Hepatocyte (in vitro differentiated cells): ENCODE data around the gene PAN3. TPM values are rescaled to one million over a fixed set of nuclear protein-coding genes. Genes with fewer than 3 reads are reported as not detected.

Experiments used
- DNase-seq: peaks from one replicate; pipeline ENCODE4 v3.0.0-alpha.2; 2016; ENCODE audit warnings: low spot score
- H2AFZ ChIP-seq: fragments of 200-600 bp; sonication (generic); 2 replicates; pipeline ENCODE4 v1.6.0; 2016; ENCODE audit warnings: antibody characterized with exemption, mild to moderate bottlenecking
- H3K27ac ChIP-seq: fragments of 200-600 bp; sonication (generic); 2 replicates; pipeline ENCODE4 v1.5.1; 2016; ENCODE audit warnings: mild to moderate bottlenecking
- H3K27me3 ChIP-seq: fragments of 200-600 bp; sonication (generic); 2 replicates; pipeline ENCODE4 v1.6.1; 2016
- H3K36me3 ChIP-seq: fragments of 200-600 bp; sonication (generic); replicated peaks from 2 replicates; pipeline ENCODE4 v1.5.1; 2016; ENCODE audit warnings: low read depth; ENCODE audit not compliant: insufficient read depth
- H3K4me1 ChIP-seq: fragments of 200-600 bp; sonication (generic); 2 replicates; pipeline ENCODE4 v1.5.1; 2016; ENCODE audit warnings: mild to moderate bottlenecking, moderate library complexity; ENCODE audit not compliant: insufficient read depth
- H3K4me2 ChIP-seq: fragments of 200-600 bp; sonication (generic); 2 replicates; pipeline ENCODE4 v1.6.0; 2016
- H3K4me3 ChIP-seq: fragments of 200-600 bp; sonication (generic); 2 replicates; pipeline ENCODE4 v1.5.1; 2016; ENCODE audit warnings: mild to moderate bottlenecking
- H3K79me2 ChIP-seq: fragments of 200-600 bp; sonication (generic); 2 replicates; pipeline ENCODE4 v1.6.0; 2017; ENCODE audit warnings: mild to moderate bottlenecking
- H3K9me2 ChIP-seq: fragments of 200-600 bp; sonication (generic); replicated peaks from 2 replicates; pipeline ENCODE4 v1.6.0; 2017; ENCODE audit warnings: mild to moderate bottlenecking; ENCODE audit not compliant: insufficient read depth
- H3K9me3 ChIP-seq: fragments of 200-600 bp; sonication (generic); 2 replicates; pipeline ENCODE4 v1.5.1; 2016; ENCODE audit warnings: low read depth, mild to moderate bottlenecking
- H4K20me1 ChIP-seq: fragments of 200-600 bp; sonication (generic); 2 replicates; pipeline ENCODE4 v1.6.0; 2016; ENCODE audit warnings: mild to moderate bottlenecking; ENCODE audit not compliant: insufficient read depth, poor library complexity, severe bottlenecking
- EZH2 ChIP-seq: fragments of 200-600 bp; sonication (generic); IDR thresholded peaks from 2 replicates; pipeline ENCODE4 v1.6.1; 2016; ENCODE audit warnings: antibody characterized with exemption, mild to moderate bottlenecking, borderline replicate concordance
- EZH2phosphoT487 ChIP-seq: fragments of 200-600 bp; sonication (generic); IDR thresholded peaks from one replicate; pipeline ENCODE4 v1.6.1; 2018; ENCODE audit warnings: antibody characterized with exemption, mild to moderate bottlenecking, low read depth, moderate library complexity; ENCODE audit not compliant: unreplicated experiment, severe bottlenecking
- WGBS: methylation state at CpG from one replicate; pipeline ENCODE4 v1.1.6; 2016; ENCODE audit warnings: low lambda C conversion rate; ENCODE audit errors: missing lambda C conversion rate; 5-methylcytosine and 5-hydroxymethylcytosine counted together
- polyA plus RNA-seq: library from polyadenylated mRNA; unstranded; fragments of >200 nt; fragmentation: Nextera tagmentation; extraction: Ambion mirVana; gene quantifications from 2 replicates; pipeline ENCODE4 v1.2.1, GENCODE V29; 2016
- total RNA-seq: library from RNA; depleted of rRNA; stranded (reverse); fragments of >200 nt; gene quantifications from 2 replicates; pipeline ENCODE4 v1.2.3, GENCODE V29; 2014
- TF ChIP-seq, protein P1 (sequence below): fragments of 200-600 bp; sonication (generic); IDR thresholded peaks from 2 replicates; pipeline ENCODE4 v1.5.1; 2016; ENCODE audit warnings: antibody characterized with exemption, mild to moderate bottlenecking; ENCODE audit not compliant: poor library complexity

Gene PAN3
- total and polyA plus RNA-seq, 2 experiments from 2014 or later = 6.9 to 29.8 TPM

DNA sequence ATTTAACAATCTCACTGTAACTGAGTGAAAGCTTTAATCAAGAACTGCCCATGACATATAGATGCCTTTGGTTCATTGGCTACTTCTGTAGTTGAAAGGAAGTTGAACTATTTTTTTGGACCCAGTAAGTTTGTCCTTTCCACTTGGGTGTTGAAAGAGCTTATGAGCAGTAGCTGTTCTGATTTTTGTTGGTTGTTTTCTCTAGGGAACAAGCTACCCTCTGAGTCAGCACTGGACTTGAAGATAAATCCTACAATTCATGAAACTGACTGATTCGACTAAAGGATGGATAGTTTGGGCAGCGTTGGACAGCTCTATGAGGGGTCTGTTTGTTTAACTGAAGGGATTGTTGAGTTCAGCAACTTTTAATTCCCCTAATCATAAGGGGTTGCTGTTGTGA, 101.0 kb downstream of the PAN3 start:
- H3K4me2 ChIP-seq = no peak overlapping the region
- DNase-seq = no peak
- H3K79me2 ChIP-seq = no peaks in the 10 kb centered on the region
- H3K4me3 ChIP-seq = no peak overlapping the region
- no peak overlapping the region for H3K27ac ChIP-seq
- H3K9me3 ChIP-seq = no peaks in the 10 kb centered on the region
- TF ChIP-seq EZH2phosphoT487 = no peak
- TF ChIP-seq, protein P1, sequence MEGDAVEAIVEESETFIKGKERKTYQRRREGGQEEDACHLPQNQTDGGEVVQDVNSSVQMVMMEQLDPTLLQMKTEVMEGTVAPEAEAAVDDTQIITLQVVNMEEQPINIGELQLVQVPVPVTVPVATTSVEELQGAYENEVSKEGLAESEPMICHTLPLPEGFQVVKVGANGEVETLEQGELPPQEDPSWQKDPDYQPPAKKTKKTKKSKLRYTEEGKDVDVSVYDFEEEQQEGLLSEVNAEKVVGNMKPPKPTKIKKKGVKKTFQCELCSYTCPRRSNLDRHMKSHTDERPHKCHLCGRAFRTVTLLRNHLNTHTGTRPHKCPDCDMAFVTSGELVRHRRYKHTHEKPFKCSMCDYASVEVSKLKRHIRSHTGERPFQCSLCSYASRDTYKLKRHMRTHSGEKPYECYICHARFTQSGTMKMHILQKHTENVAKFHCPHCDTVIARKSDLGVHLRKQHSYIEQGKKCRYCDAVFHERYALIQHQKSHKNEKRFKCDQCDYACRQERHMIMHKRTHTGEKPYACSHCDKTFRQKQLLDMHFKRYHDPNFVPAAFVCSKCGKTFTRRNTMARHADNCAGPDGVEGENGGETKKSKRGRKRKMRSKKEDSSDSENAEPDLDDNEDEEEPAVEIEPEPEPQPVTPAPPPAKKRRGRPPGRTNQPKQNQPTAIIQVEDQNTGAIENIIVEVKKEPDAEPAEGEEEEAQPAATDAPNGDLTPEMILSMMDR = no peak
- H4K20me1 ChIP-seq = no peaks in the 10 kb centered on the region
- no peak overlapping the region for H2AFZ ChIP-seq
- no peaks in the 10 kb centered on the region for H3K36me3 ChIP-seq
- WGBS = 73% methylated on average over 2 of the region's 2 CpGs
- H3K9me2 ChIP-seq = no peaks in the 10 kb centered on the region
- H3K4me1 ChIP-seq = no peaks in the 10 kb centered on the region
- no peaks in the 10 kb centered on the region for H3K27me3 ChIP-seq

DNA sequence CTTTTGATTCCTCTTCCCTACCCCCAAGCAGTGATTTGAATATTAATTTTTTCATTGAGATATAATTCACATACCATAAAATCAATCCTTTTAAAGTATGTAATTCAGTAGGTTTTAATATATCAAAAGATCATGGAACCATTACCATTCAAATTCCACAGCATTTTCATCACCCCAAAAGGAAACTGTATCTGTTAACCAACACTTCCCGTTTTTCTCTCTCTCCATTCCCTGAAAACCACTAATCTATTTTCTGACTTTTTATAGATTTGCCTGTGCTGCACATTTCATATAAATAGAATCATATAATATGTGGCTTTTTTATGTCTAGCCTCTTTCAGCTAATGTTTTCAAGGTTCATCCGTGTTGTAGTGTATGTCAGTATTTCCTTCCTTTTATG, 107.1 kb downstream of the PAN3 start:
- whole genome bisulfite sequencing = 99% methylated on average over 2 of the region's 2 CpGs
- H4K20me1 ChIP-seq = no peaks in the 10 kb centered on the region

DNA sequence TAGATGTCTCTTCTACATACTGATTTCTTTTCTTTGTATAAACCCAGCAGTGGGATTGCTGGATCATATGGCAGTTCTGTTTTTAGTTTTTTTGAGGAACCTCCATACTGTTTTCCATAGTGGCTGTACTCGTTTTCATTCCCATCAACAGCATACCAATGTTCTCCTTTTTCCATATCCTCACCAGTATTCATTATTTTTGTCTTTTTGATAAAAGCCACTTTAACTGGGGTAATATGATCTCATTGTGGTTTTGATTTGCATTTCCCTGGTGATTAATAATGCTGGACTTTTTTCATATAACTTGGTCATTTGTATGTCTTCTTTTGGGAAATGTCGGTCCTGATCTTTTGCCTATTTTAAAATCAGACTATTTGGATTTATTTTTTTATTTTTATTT, 108.5 kb downstream of the PAN3 start:
- Histone ChIP-seq H3K4me3 (no peak overlapping the region), H4K20me1 (no peaks in the 10 kb centered on the region), H3K27me3 (no peaks in the 10 kb centered on the region), H3K79me2 (peaks cover 13% of the 10 kb centered on the region), H3K36me3 (no peaks in the 10 kb centered on the region), H3K4me1 (no peaks in the 10 kb centered on the region), H3K27ac (no peak overlapping the region), H3K9me3 (no peaks in the 10 kb centered on the region), H3K9me2 (no peaks in the 10 kb centered on the region), H2AFZ (no peak overlapping the region), H3K4me2 (no peak overlapping the region)
- no peak for DNase-seq
- WGBS = 98% methylated on average over 2 of the region's 2 CpGs
- TF ChIP-seq EZH2phosphoT487 (no peak), EZH2 (no peak)
- TF ChIP-seq, protein P1 = no peak

More for the DNA sequence above, 107.1 kb downstream of the PAN3 start:
- Histone ChIP-seq H3K27ac (no peak overlapping the region), H2AFZ (no peak overlapping the region), H3K9me3 (no peaks in the 10 kb centered on the region), H3K79me2 (peaks cover 4% of the 10 kb centered on the region), H3K4me3 (no peak overlapping the region), H3K27me3 (no peaks in the 10 kb centered on the region), H3K9me2 (no peaks in the 10 kb centered on the region), H3K4me2 (no peak overlapping the region), H3K4me1 (no peaks in the 10 kb centered on the region), H3K36me3 (no peaks in the 10 kb centered on the region)
- no peak for TF ChIP-seq EZH2
- no peak for TF ChIP-seq EZH2phosphoT487
- TF ChIP-seq, protein P1 = no peak
- DNase-seq = no peak

DNA sequence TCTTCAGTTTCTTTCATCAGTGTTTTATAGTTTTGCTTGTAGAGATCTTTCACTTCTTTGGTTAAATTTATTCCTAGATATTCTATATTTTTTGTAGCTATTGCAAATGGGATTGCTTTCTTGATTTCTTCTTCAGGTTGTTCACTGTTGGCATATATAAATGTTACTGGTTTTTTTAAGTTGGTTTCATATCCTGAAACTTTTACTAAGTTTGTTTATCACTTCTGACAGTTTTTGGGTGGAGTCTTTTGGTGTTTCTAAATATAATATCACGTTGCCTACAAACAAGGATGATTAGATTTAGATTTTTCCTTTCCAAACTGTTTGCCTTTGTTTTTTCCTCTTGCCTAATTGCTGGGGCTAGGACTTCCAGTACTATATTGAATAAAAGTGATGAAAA, 109.7 kb downstream of the PAN3 start:
- TF ChIP-seq EZH2 = no peak
- TF ChIP-seq EZH2phosphoT487 = no peak
- TF ChIP-seq, protein P1 = no peak
- Histone ChIP-seq H3K4me2 (no peak overlapping the region), H3K36me3 (no peaks in the 10 kb centered on the region), H3K9me3 (no peaks in the 10 kb centered on the region), H4K20me1 (no peaks in the 10 kb centered on the region), H3K27ac (no peak overlapping the region), H3K27me3 (no peaks in the 10 kb centered on the region), H2AFZ (no peak overlapping the region), H3K9me2 (no peaks in the 10 kb centered on the region), H3K4me3 (no peak overlapping the region), H3K79me2 (peaks cover 13% of the 10 kb centered on the region), H3K4me1 (no peaks in the 10 kb centered on the region)
- DNase-seq = no peak
- WGBS = 97% methylated on average over 1 of the region's 1 CpG
